ENCODE measurements around the gene FBXL4.

The FBXL4 gene

DNA sequence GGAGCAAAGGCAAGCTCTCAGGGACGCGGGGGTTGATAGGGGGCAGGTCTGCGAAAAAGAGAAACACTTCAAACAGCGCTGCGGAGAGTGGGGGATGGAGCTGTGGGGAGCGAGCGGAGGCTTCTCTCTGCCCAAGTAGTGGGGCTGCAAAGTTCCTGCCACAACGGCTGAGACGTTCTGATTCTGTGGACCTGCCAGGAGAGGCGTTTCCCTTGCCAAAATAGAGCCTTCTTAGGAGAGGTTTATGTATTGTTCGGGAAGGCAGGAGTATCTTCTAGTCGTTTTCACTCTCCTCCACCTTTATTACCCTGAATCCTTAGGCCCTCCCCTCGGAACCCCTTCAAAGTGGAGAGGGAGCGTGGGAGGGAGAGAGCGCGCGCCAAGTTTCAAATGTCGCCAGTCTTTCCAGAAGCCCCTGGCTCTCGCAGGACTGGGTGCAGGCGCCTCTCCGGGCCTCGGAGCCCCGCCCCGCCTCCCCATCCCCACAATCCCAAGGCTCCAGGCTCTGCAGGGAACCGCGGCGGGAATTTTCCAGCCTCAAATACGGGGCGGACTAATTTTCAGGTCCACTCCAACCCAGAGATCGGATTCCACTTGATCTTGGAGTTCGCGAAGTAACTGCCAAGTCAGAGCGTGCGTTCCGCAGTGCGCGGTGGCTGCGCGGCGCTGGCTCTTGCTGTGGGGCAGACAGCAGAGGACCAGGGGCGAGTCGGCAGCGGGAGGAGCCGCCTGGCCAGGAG is 123.4 kb downstream of the FBXL4 start:
- peak; percentile 8 for DNase-seq

DNA sequence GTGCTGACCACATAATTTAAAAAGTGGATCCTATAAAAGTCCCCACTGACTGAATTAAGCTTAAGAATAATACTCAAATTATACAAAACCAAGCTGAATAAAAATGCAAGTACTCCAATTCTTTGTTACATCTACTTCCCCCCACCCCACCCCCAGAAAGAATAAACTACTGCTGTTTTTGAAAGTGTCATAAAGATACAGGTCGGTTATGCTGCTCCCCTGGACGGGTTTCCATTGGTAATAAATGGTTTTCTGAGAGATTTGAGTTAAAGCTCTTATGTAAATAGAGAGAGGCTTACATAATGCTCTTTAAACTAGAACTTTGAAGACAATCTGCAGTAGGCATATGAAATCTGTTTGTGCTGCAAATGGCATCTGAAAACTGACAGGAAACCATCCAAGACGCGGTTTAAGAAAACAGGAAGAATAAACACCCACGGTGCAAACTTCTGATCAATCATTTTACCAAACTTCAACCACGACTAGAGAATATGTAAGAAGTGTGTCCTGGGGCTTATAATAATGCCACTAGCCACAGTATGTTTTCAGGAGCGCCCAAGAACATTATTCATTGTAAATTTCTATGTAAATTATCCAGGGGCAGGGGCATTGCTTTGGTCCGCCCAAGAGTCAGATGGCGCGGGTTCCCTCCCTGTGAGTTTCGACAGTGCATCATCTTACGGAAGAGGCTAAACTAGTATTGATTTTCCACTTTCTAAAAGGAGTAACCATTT is 124.2 kb downstream of the FBXL4 start:
- no peak for DNase-seq

GRCh38 chr6:98821756-98822405 is 125.9 kb downstream of the FBXL4 start:
- DNase-seq, result no peak
